ENCODE data around the gene CHD1L.
"Not testable (repeated sequence)": the region's sequence is repeated elsewhere in the genome, so short reads cannot be mapped to it uniquely, and the experiment has no call there.

Gene CHD1L

GRCh38 chr1:147242449-147243227 is at the start of gene CHD1L:
Gene CHD1L, plus strand, starts transcription at chr1:147242684. Its CDS starts 20 bp downstream, at chr1:147242704.
- peak; percentile 85 for DNase-seq

- DNase-seq: not testable (repeated sequence)
These were observed 45.2 kb upstream of the CHD1L start for GRCh38 chr1:147197324-147197723.

DNA sequence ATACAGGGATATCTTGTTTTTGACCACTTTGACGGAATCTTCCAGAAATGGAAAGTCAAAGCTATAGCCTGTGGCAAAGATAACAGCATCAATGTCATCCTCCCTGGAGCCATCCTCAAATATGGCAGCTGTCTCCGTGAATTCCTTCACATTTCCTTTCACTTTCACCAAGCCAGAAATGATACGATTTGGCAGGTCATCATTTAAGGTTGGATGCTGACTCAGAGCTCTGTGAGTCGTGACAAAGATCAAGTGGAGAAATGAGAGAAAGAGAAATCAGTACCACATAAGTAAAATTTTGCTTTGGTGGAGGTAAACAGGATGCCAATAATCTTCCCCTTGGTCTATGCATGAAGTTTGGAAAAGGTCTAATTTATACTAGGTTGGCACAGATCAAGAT is 41.2 kb upstream of the CHD1L start:
- no peak for DNase-seq

DNA sequence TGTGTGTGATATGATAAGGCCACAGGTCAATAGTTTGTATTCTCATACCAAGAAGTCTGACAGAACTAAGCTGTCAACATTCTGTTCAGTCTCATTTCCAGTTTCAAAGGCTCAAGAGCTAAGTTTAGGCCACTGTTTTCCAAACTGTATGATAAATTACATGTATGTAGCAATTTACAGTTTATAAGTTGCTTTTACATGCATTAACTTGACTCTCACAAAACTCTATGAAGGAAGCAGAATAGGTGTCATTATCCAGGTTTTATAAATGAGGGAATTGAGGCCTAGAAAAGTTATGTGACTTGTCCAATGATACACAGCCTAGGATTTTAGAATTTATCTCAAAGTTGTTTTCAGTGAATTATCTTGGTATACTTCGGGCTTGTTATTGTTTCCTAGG is 40.7 kb upstream of the CHD1L start:
- DNase-seq: no peak

GRCh38 chr1:147202576-147202975 is 39.9 kb upstream of the CHD1L start:
- DNase-seq: no peak

DNA sequence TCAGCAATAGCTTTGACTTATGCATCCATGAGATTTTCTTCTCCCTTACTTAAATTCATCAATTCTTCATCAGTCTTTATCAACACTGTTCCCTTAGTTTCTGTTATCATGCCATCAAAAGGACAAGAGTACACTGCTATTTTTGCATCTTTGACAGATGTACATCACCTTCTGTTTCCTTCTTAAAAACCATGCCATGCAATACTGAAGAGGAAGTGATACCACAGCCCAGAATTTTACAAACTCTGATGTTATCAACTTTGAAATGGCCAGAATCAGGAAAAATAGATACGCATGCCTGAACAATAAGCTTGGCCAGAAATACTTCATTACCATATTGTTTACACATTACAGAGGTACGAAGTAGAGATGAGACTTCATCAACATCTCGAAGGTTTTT is 38.4 kb upstream of the CHD1L start:
- DNase-seq: no peak

DNA sequence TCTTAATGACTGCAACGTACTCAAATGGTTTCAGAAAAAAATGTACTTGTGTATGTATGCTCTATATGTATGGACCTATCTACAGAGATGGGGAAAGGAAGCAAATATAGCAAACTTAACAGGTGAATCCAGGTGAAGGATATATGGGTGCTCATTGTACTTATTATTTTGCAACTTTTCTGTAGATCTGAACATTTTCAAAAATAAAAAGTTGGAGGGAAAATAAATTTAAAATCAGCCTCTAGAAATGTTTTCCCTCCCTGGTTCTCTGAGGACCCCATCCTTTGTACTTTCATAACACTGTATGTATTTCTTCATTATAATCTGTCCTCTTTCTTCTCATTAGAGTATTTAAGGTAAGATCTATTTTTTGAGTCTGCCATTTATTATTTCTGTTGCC is 35.3 kb upstream of the CHD1L start:
- DNase-seq: no peak

- no peak for DNase-seq
These were observed 33.9 kb upstream of the CHD1L start for GRCh38 chr1:147208619-147209018.

DNA sequence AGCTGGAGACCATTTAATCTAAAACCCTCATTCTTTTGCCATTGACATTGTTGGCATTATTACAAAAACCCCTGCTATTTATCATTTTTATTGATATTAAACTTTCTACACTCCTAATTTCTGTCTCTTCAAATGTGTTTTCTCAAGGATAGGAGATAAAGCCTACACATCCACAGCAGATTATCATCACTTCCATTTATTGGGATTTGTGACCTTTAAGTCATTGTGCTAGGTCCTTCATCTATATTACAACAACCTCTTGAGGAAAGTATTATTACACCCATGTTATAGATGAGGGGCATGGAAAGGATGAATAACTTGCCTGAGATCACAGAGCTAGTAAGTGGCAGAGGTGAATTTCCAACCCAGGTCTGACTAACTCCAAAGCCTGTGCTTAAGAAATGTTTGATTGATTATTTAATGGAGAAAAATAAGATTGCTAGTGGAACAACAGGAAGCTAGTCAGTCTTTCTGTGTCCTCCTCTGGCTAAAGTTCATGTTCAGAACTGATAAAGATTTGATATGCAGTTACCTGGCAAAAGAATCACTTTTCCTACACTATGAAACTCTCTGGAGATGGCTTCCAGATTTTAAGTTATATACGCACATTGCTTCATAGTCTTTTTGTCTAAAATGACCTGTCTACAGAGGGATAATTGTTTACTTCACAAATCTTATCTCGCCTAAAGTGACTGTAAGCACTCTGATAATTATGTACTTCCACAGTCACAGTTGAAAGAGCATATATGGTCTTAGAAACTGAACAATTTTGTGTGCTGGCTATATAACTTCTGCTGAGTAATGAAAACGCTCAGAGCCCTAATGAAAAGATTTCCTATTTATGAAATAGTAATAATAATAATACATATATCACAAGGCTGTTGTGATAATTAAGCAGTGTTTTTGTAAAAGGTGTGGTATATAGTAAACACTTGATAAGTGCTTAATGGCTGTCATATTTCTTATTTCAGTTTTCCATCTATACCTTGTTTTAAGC is 32.4 kb upstream of the CHD1L start:
- DNase-seq: no peak

DNA sequence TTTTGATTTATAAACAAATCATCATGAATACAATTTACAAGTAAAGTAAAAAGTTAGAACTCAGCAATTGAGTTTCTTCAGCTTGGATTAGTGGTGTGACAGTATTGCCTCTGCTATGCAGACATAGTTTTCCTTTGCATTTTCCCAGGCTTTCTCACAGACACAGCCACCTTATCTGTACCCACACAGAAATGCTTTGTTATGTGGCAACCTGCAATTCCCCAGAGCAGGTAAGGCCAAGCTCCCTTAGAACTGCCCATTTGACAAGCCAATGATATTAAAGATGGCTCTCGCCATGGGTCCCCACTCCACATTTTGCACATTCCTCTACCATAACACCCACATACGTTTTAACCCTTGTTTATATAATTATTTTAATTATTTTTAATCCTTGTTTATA is 31.5 kb upstream of the CHD1L start:
- DNase-seq: no peak

- DNase-seq: no peak
These were observed 30.9 kb upstream of the CHD1L start for GRCh38 chr1:147211577-147211976.

GRCh38 chr1:147213271-147213670 is 29.2 kb upstream of the CHD1L start:
- no peak for DNase-seq

GRCh38 chr1:147214325-147214724 is 28.2 kb upstream of the CHD1L start:
- DNase-seq: no peak

DNA sequence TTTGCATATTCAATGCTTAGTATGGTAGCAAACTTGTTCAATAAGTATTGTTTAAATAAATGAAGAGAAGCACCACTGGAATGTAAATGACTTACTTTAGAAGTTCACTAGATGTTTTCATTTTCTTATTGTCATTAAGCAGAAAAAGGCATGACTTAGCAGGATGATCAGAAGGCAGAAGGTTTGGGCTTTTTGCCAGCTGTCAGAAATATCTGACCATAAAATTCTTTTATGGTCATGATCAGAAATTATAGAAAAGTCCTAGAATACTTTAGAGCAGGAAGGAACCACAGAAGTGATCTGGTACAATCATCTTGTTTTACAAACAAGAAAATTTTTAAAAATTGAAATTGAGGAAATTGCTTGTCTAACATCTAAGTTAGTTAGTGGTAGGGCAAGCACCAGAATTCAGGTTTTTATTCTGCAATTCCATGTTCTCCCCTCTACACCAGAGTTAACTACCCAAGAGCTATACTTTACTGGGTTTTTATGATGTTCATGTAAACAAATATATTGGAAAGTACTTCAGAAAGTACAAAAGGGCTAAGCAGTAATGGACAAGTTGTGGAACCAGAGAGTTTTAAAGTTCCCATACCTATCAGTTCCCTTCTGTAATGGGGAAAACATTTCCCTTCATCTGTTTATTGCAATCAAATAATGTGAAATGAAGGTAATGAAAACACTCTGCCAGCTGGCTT is 27.5 kb upstream of the CHD1L start:
- no peak for DNase-seq

DNA sequence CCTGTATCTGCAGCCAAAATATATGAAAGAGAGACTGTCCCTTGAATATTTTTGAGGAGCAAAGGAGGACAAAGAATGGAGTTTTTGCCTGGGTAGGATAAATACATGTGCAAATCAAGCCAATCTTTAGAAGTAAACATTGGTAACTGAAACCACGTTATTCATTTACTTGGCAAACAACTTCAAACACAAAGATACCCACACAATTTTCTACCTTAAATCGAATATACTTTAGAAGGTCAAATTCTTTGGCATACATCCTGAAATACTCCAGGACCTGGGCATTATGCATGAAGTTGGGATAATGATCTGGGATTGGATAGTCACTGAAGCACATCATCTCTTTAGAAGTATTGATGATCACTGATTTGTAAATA is 27.0 kb upstream of the CHD1L start:
- DNase-seq: no peak

DNA sequence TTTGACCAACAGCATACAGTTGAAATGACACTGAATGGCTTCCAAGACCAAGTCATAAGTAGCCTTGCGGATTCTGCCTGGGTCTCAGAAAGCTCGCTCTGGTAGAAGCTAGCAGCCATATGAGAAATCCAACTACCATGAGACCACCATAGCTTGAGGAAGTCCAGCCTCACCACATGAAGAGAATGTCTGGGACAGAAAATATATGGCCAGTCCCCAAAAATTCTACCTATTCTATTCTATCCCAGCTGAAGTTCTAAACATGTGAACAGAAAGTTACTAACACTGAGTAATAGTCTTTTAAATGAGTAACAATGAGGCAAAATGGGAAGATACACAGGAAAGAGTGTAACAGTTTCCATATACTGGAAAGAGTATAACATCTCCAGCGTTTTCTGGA is 26.4 kb upstream of the CHD1L start:
- DNase-seq: no peak

DNA sequence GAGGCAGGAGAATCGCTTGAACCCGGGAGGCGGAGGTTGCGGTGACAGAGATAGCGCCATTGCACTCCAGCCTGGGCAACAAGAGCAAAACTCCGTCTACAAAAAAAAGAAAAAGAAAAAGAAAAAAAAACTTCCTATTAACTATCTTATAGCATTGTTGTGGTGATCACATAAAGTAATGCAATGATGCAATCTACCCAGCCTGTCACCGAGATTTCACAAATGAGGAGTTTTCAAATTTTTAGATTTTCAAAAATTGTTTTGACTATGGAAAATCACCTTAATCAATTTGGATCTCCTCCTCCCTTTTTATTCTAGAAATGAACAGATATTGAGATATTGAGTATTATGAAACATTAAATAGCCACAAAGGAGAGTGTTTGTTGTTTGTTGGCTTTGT is 25.3 kb upstream of the CHD1L start:
- DNase-seq: no peak

GRCh38 chr1:147218606-147219005 is 23.9 kb upstream of the CHD1L start:
- no peak for DNase-seq

DNA sequence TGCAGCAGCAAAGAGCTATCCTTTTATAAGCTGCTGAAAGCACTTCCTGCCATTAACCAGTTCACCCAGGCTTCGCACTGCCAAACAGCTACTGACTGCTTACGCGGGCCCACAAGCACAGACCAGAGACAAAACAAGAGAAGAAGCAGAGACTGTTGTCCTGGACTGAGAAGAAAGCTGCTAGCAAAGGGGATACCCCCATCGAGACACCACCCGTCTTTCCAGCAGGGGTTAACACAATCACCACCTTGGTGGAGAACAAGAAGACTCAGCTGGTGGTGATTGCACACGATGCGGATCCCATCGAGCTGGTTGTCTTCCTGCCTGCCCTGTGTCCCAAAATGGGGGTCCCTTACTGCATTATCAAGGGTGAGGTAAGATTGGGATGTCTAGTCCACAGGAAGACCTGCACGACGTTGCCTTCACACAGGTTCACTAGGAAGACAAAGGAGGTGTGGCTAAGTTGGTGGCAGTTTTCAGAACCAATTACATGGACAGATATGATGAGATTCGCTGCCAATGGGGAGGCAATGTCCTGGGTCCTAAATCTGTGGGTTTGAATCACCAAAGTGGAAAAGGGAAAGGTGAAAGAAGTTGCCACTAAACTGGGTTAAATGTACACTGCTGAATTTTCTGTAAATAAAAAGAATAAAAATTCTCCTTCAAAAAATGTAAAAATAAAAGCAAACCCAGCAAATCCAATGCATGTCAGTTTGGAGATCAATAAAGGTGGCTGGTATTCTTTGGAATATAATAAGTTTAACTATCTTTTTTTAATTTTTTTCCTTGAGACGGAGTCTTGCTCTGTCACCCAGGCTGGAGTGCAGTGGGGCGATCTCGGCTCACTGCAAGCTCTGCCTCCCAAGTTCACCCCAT is 18.5 kb upstream of the CHD1L start:
- no peak for DNase-seq

GRCh38 chr1:147225193-147225730 is 17.2 kb upstream of the CHD1L start, which contains the start of gene FMO5:
Gene FMO5, minus strand, starts transcription at chr1:147225339. Its CDS starts 310 bp downstream, at chr1:147225029.
- DNase-seq: peak; percentile 21

GRCh38 chr1:147231032-147231431 is 11.5 kb upstream of the CHD1L start:
- DNase-seq: not testable (repeated sequence)

DNA sequence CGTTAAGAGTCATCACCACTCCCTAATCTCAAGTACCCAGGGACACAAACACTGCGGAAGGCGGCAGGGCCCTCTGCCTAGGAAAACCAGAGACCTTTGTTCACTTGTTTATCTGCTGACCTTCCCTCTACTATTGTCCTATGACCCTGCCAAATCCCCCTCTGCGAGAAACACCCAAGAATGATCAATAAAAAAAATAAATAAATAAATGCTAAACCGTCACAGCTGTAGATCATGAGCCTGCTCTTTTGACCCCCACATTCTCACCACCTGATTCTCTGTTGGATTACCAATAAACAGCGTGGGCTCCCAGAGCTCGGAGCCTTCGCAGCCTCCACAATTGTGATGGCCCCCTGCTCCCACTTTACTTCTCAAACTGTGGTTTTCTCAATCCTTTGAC is 8.6 kb upstream of the CHD1L start:
- not testable (repeated sequence) for DNase-seq
